ENCODE results near the gene RPS6KL1. TPM values are rescaled to one million over a fixed set of nuclear protein-coding genes. Genes with fewer than 3 reads are reported as not detected.

RPS6KL1 gene, protein sequence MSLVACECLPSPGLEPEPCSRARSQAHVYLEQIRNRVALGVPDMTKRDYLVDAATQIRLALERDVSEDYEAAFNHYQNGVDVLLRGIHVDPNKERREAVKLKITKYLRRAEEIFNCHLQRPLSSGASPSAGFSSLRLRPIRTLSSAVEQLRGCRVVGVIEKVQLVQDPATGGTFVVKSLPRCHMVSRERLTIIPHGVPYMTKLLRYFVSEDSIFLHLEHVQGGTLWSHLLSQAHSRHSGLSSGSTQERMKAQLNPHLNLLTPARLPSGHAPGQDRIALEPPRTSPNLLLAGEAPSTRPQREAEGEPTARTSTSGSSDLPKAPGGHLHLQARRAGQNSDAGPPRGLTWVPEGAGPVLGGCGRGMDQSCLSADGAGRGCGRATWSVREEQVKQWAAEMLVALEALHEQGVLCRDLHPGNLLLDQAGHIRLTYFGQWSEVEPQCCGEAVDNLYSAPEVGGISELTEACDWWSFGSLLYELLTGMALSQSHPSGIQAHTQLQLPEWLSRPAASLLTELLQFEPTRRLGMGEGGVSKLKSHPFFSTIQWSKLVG
- not detected in 2 replicates for total RNA-seq (2014; rRNA removed; shearing (Covaris generic))

DNA sequence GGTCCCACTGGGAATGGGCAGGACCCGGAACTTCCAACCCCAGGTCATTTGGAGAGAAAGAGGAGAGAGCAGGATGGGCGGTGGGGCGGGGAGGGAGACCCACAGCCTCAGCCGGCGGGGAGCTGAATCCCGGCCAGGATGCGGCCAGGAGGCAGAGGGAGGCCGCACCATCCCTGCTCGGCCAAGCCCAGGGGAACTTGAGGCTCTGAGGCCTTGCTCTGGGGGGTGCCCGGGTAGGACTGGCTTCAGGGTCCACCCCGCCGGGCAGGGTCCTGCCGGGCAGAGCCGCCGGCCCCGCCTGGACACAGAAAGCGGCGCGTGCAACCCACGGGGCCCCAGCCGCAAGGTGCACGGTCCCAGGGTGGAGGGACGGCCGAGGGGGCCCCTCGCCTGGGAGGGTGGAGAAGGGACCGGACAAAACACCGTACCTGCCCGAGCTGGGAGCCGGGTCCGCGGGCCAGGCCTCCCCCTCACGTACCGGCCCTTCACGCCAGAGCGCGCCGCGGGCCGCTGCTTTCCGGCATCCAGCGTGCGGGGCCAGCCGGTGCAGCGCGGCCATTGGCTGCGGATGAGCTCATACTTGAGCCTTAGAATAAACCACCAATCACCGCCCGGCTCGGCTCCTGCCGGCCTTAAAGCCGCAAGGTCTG, at the start of gene RPS6KL1:
RPS6KL1 (minus strand) TSS at position 509 of the 650 bp plus-strand sequence. CDS start 1,719 bp downstream, outside the sequence.
- DNase-seq (ENCODE audit: low read depth) = peak; percentile 54

DNA sequence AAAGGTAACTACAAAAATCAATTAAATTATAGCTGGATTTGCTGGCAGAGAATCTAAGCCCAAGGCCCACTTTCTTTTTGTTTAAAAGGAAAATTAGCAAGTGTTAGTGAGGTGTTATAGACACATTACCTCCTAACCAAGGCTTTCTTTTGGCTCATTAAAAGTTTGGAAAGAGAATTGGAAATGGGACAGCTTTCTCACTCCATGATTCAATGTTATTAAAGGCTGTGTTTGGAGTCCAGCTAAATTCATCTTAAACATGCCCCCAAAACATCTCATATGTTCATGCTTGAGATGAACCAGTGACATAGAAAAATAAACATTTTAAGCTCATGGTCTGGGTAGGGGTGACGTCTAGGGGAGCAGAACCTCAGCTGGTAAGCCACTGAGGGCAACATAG, 45.8 kb upstream of the RPS6KL1 start:
- no peak for DNase-seq (ENCODE audit: low read depth)

DNA sequence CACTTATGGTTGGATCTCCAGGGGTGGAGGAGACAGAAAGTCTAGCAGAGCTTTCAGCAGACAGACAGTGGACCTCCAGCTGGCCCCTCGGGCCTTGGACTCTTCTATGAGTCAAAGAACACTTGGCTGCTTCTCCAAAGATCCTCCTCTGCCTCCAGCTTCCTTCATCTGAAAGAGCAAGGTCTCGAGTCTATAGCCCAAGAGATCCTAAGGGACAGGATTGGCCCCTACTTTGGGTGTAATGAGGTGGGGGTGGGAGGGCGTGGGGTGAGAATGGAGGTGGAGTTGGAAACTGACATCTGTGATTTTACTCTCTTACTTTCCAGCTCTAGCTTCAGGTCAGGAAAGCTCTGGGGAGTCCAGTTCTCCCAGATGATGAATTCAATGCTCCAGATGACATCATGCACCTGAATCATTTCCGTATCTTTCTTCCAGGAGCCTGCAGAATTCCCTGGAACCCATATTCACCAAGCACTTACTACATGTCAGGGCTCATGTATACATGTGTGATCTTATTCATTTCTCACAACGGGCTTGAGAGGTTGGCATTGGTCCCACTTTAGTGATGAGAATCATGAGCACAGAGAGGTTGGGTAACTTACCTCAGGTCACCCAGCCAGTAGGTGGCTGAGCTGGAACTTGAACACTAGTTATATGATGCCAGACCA, 42.6 kb upstream of the RPS6KL1 start:
- peak; percentile 70 for DNase-seq (ENCODE audit: low read depth)

DNA sequence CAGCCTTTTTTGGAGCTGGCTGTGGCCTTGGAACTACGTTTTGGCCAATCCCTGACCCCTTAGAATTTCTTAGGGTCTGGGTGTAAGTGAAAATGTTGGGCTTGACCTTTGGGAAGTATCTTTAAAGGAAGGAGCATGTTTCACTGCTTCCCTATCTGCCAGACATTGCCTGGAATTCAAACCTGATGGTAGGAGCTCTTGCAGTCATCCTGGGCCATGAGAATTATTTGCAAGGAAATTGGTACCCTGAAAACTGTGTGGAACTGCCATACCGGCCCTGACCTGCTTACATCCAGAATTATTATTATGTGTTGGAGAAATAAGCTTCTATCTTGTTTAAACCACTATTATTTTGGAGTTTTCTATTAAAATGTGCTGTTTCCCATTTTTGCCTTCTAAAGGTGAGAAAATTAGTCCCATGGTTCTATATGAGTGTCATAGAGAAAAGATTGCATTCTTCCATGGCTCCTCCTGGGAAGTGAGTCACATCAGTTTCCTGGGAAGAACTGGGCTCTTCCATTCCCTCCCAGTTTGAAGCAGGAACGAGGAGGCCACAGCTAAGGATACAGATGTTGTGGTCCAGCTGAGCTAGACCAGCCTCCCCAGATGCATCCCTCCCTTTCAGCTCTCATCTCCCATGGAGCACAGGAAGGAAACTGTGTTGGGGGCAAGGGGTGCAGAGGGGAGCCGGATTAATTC, 41.9 kb upstream of the RPS6KL1 start:
- peak; percentile 66 for DNase-seq (ENCODE audit: low read depth)

DNA sequence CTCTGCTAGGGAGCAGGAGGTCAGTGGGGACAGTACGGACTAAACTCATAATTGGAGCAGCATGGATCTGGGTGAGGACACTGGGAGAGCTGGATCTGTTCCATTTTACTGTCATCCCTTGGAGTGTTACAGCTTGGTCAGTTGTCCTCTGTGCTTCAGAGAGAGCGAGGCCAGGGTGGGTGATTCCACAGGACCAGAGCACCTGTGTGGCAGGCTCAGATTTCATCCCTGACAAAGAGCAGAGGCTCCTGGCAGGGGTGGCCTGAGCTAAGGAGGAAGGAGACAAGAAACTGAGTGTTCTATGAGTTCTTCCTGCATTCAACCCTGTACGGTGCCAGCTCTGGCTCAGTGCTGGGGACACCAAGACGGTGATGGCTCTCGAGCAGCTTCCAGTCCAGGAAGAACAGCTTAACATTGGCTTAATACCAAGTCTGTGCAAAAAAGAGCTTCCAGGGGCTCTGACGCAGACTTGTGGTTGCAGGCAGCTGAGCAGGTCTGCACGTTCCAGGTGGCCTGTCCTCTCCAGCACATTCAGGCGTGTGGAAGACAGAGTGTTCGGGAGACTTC, 40.7 kb upstream of the RPS6KL1 start:
- peak; percentile 87 for DNase-seq (ENCODE audit: low read depth)

DNA sequence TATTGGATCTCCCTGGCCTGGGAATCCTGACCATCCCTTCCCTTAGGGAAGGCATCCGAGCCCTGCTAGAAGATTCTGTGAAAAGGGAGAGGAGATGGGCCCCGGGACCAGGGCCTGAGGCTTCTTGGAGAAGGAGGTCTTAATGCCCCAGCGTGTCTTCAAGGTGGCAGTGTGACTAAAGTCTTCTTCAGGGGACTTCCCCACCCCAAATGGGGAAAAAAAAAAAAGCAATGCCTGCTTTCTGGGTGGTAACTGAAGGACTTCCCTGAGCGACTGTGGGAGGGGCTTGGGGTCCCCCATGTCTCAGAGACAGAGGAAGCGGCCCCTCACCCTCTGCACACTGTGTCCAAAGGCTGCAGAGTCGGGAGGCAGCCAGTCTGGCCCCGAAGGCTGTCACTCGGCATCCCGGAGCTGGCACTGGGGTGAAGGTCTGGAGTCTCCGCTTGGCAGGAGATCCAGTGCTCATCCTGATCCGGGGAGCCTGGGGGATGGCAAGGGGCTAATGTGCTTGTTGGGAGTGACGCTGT, 40.2 kb upstream of the RPS6KL1 start:
- DNase-seq (ENCODE audit: low read depth) = no peak

DNA sequence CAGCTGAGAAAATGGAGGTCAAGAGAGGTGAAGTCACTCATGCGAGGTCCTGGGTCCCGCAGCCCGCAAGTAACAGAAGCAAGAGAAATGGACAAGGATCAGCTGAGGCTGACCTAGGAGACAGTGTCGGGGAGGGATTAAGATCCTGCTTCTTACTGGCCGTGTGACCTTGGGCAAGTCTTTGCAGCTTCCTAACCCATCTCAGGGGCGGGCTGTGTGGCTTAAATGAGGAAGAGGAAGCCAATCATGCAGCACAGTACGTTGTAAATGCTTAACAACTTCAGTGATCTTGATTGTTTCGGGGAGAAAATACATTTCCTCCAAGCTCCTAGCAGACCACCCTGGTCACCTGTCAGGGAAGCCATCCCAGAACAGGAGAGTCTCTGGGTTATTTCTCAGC, 39.4 kb upstream of the RPS6KL1 start:
- no peak for DNase-seq (ENCODE audit: low read depth)

DNA sequence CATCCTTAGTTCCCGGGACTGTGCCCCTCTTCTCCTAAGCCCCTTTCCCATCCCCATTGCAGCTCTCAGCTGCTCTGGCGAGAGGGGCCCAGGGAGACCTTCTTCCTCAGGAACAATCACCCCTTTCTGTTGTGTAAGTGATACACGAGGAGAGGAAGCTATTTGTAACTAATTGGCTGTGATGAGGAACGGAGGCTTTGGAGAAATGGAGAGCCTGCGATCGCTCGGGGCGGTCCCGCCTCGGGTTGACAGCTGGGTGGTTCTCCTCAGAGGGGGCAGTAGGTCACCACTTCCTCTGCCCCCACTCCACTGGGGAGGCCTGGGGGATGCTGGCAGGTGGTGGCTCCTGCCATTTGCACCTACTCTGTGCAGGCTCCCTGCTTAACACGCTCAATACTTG, 39.0 kb upstream of the RPS6KL1 start:
- no peak for DNase-seq (ENCODE audit: low read depth)

DNA sequence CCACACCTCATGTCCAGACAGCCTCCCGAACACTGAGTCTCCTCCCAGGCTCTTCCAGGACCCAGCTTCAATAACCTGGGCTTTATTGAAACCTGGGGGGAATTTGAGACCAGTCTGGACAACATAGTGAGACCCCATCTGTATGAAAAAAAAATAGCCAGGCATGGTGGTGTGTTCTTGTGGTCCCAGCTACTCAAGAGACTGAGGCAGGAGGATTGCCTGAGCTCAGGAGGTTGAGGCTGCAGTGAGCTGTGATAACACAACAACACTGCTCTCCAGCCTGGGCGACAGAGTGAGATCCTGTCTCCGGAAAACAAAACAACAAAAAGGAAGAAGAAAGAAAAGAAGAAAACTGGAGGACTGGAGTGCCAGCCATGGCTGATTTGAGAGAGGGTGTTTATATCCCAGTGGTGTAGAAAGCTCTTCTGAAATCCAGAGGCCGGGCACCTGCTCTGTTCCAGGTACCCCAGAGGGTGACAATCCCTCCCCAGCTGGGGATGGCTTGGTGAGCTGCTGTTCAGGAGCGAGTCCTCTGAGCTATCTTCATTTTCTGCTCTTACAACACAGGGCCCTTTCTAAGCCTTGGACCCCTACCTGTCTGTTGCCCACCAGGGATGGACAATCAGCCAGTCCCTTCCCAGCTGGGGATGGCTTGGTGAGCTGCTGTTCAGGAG, 38.3 kb upstream of the RPS6KL1 start:
- DNase-seq (ENCODE audit: low read depth) = no peak

DNA sequence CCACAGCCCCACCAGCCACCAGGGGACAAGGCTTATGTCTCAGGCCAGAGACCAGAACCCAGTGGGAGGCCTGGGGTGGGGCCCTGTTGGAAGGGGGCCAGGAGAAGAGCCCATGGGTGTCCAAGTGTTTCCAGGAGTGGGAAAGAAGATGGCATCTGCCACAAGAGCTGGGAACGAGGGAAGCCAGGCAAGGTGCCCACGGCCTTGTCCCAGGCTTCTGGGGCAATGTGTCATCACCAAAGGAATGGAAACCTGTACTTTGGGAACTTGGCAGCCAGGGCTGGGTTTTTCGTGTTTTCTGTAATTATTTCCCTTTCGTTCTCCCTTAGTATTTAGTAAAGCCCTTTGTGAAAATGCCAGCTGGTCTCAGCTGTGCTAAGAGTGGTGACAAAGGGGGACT, 37.7 kb upstream of the RPS6KL1 start:
- peak; percentile 35 for DNase-seq (ENCODE audit: low read depth)

DNA sequence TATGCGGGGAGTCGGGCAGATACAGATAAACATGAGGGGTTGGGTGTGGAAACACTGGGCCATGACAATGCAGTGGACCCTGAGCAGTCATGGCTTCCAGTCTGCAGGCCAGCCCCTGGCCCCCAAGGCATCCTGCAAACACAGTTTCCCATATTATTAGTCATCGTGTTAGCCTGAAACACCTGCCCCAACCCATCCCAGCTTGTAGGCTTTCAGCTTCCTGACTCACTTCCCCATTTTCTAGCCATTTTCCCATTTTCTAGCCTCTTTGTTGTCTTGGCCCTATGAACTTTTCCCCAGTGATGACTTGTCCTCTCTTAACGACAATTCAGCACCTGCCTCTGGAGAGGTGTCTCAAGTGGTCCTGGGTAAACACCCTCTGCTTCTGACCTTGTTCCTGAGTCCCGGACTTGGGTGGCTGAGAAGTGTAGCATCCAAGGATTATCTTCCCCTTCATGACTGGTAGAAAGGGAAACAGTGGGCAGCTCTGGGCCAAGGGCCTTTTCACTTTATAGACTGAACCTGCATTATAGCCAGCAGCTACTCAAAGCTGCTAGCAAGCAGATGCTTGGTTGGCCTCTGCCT, 36.6 kb upstream of the RPS6KL1 start:
- DNase-seq (ENCODE audit: low read depth) = peak; percentile 31

DNA sequence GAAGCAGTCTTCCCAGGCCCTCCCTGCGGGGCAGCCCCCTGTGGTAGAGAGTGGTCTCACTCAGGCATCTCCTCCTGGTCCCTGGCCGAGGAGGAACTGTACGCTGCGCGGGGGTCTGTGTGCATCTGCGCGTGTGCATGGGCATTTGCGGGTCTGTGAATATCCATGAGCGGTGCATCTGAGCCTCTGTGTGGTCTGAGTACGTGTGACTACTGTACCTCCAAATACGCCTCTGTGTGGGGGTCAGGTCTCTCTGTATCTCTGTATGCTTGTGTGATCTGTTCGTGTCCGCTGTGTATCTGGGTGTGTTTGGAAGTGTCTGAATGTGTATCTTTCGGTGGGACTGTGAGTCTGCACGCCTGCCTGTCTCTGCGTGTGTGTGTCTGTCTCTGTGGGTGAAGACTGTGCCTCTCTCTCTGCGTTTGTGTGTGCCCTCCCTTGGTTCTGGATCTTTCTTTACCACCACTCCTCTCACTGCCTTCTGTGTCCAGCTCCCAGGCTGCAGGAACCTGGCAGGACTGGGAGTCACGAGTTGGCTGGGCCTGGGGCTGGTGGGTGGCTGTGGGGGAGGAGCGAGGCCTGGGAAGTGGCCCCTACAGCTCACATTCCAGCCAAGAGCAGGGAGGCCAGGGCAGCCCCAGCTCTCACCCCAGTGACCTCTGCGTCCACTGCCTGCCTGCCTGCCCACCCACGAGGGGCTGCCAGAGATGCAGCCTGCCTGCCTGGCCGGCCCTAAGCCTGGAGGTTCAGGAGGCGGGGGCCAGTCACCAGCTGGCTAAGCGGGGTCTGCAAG, 33.4 kb upstream of the RPS6KL1 start:
- no peak for DNase-seq (ENCODE audit: low read depth)

DNA sequence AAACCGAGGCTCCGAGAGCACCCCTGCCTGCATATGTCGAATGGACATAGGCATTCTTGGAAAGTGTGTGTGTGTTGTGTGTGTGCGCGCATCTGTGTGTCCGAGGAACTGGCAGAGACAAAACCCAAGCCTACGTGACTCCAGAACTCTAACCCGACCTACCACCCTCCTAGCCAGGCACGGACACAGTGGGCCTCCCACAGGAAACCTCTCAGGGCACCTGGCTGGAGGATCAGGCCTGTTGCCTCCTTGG, 32.9 kb upstream of the RPS6KL1 start:
- no peak for DNase-seq (ENCODE audit: low read depth)

DNA sequence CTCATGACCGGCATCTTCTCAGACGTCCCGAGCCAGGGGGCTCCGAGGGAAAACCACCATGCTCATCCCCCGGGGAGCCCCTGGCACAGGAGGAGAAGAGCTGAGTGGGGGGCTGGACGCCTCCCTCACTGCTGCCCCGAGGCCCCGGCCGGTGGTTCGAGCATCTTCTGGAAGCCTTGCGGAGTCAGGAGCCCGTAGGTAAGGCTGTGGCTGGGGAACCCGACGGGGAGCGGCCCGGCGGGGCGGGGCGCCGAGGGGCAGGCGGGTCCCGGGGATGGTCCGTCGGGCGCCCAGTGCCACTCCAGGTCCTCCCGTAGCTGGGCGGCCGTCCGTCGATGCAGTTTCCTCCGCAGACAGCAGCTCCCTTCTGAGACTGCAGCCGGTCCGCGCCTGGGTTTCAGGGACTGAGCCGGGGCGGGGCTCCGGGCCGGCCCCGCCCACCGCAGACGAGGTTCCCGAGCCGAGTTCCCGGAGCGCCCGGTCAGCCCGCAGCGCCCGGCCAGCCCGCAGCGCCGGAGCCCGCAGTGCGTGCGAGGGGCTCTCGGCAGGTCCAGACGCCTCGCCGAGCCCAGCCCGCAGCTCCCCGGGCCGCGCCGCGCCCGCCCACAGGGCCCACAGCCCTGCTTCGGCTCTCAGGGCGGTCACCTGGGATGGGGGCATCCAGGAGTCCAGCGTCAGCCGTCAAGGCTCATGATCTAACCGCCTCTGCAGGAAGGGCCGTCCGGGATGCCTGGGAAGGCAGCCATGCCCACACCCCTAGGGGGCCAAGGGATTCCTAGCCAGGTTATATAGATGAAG, 32.4 kb upstream of the RPS6KL1 start, which contains the start of gene PGF:
PGF (minus strand) TSS at position 369 of the 798 bp plus-strand sequence; CDS start at position 14, 355 bp downstream.
- DNase-seq (ENCODE audit: low read depth) = peak; percentile 63

DNA sequence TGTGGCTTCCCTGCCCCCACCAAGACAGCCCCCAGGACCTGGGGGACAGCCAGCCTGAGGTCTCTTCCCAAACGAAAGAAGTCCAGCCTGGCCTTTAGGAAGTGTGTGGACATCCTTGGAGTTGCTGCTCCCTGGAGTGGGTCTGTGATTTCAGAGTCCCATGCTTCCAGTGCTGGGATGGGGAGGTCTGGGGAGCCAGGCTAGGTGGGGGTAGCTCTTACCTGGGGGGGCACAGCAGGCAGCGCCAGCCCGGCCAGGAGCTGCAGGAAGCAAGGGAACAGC, 31.8 kb upstream of the RPS6KL1 start:
- DNase-seq (ENCODE audit: low read depth) = no peak

DNA sequence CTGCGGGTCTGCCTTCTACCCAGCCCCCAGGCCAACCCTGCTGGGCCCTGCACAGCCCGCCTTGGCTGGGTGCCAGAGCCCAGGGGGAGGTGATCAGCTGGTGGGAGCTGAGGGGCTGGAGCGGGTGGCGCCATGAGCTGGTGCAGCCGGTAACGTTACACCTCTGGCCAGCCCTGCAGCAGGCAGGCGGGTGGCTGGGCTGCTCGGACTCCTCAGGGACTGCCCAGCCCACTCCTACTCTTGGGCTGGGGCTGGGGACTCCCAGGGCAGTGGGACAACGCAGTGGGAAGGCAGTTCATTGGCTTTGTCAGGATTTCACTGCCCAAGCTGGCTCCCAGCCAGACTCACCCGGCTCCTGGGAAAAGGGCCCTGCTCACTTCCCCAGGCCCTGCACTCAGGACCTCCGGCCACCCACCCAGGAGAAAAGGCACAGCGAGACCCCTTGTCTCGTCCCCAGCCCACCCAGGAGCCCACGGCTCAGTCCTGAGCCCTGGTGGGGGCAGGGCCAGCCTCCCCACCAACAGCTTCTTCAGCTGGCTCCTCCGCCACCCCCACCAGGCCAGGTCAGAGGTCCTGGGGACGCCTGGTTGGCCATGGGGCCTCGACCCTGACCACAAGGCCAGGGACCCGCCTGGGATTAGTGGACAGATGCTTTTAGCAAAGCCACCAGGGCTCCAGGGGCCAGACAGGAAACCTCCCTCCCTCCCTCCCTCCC, 31.3 kb upstream of the RPS6KL1 start:
- no peak for DNase-seq (ENCODE audit: low read depth)

DNA sequence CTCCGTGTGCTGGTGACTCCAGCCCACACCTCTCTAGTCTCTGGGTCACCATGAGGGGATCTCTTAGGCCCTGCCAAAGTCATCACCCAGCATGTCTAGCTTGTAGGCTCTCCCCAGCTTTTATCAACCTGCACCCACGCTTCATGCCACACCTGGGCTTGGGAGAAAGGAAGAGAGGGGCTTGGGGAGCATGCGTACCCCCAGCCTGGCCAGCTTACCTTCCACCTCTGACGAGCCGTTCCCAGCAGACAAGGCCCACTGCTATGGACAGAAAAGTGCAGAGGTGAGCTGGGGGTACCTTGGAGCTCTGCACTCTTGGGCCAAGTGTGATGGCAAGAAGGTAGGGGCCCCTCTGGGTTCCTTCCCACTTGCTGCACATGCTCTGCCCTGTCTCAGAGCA, 30.6 kb upstream of the RPS6KL1 start:
- no peak for DNase-seq (ENCODE audit: low read depth)

Data from M059J (cell line).